ENCODE measurements around the gene NOL8.

Gene NOL8

GRCh38 chr9:92270511-92270910 lies 54.6 kb downstream of the NOL8 start:
- CTCF ChIA-PET = no interaction called here
- TF ChIP-seq SP1 (IDR thresholded peaks at IDR 0.05) = no peak
- TF ChIP-seq FOXM1 (IDR thresholded peaks at IDR 0.05; ENCODE audit: borderline replicate concordance) = no peak
- TF ChIP-seq L3MBTL2 (conservative IDR thresholded peaks at IDR 0.05) = no peak
- TF ChIP-seq HDGF (IDR thresholded peaks at IDR 0.05; ENCODE audit: borderline replicate concordance) = no peak
- no peak for TF ChIP-seq CTBP1 (IDR thresholded peaks at IDR 0.05; ENCODE audit: borderline replicate concordance)
- no peak for TF ChIP-seq NFRKB (IDR thresholded peaks at IDR 0.05)
- no peak for TF ChIP-seq SUZ12 (IDR thresholded peaks at IDR 0.05)
- no peak for TF ChIP-seq ARNT (IDR thresholded peaks at IDR 0.05)
- TF ChIP-seq TARDBP (IDR thresholded peaks at IDR 0.05) = no peak
- TF ChIP-seq BHLHE40 (IDR thresholded peaks at IDR 0.05; ENCODE audit: borderline replicate concordance) = no peak
- POLR2A ChIA-PET = no interaction called here
- no peak for DNase-seq (ENCODE audit: extremely low spot score)

- TF ChIP-seq FOXA1 (IDR thresholded peaks at IDR 0.05) (no peak), LEF1 (IDR thresholded peaks at IDR 0.05; ENCODE audit: borderline replicate concordance) (no peak), TARDBP (IDR thresholded peaks at IDR 0.05) (no peak), ZNF384 (IDR thresholded peaks at IDR 0.05) (no peak), SUZ12 (IDR thresholded peaks at IDR 0.05) (no peak), L3MBTL2 (conservative IDR thresholded peaks at IDR 0.05) (no peak), ELF4 (IDR thresholded peaks at IDR 0.05) (no peak), BHLHE40 (IDR thresholded peaks at IDR 0.05; ENCODE audit: borderline replicate concordance) (no peak), FOXK2 (IDR thresholded peaks at IDR 0.05) (no peak), NFRKB (IDR thresholded peaks at IDR 0.05) (no peak), ARNT (IDR thresholded peaks at IDR 0.05) (no peak), HDGF (IDR thresholded peaks at IDR 0.05; ENCODE audit: borderline replicate concordance) (no peak)
- TF ChIP-seq, protein P1, sequence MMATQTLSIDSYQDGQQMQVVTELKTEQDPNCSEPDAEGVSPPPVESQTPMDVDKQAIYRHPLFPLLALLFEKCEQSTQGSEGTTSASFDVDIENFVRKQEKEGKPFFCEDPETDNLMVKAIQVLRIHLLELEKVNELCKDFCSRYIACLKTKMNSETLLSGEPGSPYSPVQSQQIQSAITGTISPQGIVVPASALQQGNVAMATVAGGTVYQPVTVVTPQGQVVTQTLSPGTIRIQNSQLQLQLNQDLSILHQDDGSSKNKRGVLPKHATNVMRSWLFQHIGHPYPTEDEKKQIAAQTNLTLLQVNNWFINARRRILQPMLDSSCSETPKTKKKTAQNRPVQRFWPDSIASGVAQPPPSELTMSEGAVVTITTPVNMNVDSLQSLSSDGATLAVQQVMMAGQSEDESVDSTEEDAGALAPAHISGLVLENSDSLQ (IDR thresholded peaks at IDR 0.05) = no peak
- POLR2A ChIA-PET = no interaction called here
- CTCF ChIA-PET = no interaction called here
- no peak for DNase-seq (ENCODE audit: extremely low spot score)
These were observed 58.7 kb downstream of the NOL8 start for GRCh38 chr9:92266486-92266885.

DNA sequence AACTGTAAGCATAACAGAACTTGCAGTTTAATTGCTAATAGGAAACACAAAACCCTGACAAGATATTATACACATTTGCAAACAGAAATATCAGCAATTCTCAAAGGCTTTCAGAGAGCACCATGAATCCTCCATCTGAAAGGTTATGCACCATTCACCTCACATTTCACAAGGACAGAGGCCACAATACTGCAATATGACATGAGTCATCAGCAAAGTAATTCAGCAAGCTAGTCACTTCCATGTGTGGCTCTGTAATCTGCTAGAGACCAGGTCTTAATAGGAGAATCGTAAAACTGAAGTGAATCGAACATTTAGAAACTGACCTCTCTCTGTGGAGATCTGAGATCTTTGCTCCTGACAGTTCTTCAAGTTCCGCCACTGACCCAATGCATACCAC lies 60.0 kb downstream of the NOL8 start:
- no peak for DNase-seq (ENCODE audit: extremely low spot score)
- CTCF ChIA-PET = no interaction called here
- TF ChIP-seq SP1 (IDR thresholded peaks at IDR 0.05) (no peak), NFRKB (IDR thresholded peaks at IDR 0.05) (no peak)
- POLR2A ChIA-PET = no interaction called here

DNA sequence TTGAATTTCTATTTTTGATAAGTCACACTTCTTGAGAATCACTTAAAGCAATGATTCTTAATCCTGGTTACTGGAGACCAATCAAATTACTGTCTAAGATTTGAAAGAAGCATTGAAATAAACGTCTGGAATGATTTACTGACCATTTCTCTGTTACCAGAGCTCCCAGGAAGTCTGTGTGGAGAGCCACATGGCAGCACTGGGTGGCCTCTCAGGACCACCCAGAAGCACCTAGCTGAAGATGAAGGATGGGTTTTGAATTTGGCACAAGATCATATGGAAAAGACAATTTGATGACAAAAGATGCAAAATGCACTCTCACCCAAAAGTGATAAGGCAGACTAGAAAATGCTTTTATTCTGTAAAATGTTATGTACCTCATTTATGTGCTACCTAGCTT lies 62.0 kb downstream of the NOL8 start:
- POLR2A ChIA-PET = no interaction called here
- CTCF ChIA-PET = no interaction called here

GRCh38 chr9:92257327-92257726 lies 67.8 kb downstream of the NOL8 start:
- DNase-seq (ENCODE audit: extremely low spot score) = no peak
- CTCF ChIA-PET = no interaction called here
- POLR2A ChIA-PET = no interaction called here
- TF ChIP-seq, protein P1 (IDR thresholded peaks at IDR 0.05) = no peak
- TF ChIP-seq SUZ12 (IDR thresholded peaks at IDR 0.05) = no peak
- no peak for TF ChIP-seq L3MBTL2 (conservative IDR thresholded peaks at IDR 0.05)
- TF ChIP-seq LEF1 (IDR thresholded peaks at IDR 0.05; ENCODE audit: borderline replicate concordance) = no peak
- TF ChIP-seq NFRKB (IDR thresholded peaks at IDR 0.05) = no peak
- no peak for TF ChIP-seq ELF4 (IDR thresholded peaks at IDR 0.05)
- no peak for TF ChIP-seq CTBP1 (IDR thresholded peaks at IDR 0.05; ENCODE audit: borderline replicate concordance)
- TF ChIP-seq TARDBP (IDR thresholded peaks at IDR 0.05) = no peak

More for the DNA sequence above, 62.0 kb downstream of the NOL8 start:
- TF ChIP-seq HDGF (IDR thresholded peaks at IDR 0.05; ENCODE audit: borderline replicate concordance) (no peak), CTBP1 (IDR thresholded peaks at IDR 0.05; ENCODE audit: borderline replicate concordance) (no peak), FOXM1 (IDR thresholded peaks at IDR 0.05; ENCODE audit: borderline replicate concordance) (no peak), ARNT (IDR thresholded peaks at IDR 0.05) (no peak), L3MBTL2 (conservative IDR thresholded peaks at IDR 0.05) (no peak), FOXK2 (IDR thresholded peaks at IDR 0.05) (no peak), TARDBP (IDR thresholded peaks at IDR 0.05) (no peak), SUZ12 (IDR thresholded peaks at IDR 0.05) (no peak), ELF4 (IDR thresholded peaks at IDR 0.05) (no peak), FOXA1 (IDR thresholded peaks at IDR 0.05) (no peak), NFRKB (IDR thresholded peaks at IDR 0.05) (no peak), LEF1 (IDR thresholded peaks at IDR 0.05; ENCODE audit: borderline replicate concordance) (no peak), BHLHE40 (IDR thresholded peaks at IDR 0.05; ENCODE audit: borderline replicate concordance) (no peak)
- TF ChIP-seq, protein P1 (IDR thresholded peaks at IDR 0.05) = no peak
- DNase-seq (ENCODE audit: extremely low spot score) = no peak

- no peak for DNase-seq (ENCODE audit: extremely low spot score)
- CTCF ChIA-PET = no interaction called here
- TF ChIP-seq LEF1 (IDR thresholded peaks at IDR 0.05; ENCODE audit: borderline replicate concordance) = no peak
- no peak for TF ChIP-seq SP1 (IDR thresholded peaks at IDR 0.05)
- TF ChIP-seq BHLHE40 (IDR thresholded peaks at IDR 0.05; ENCODE audit: borderline replicate concordance) = no peak
- no peak for TF ChIP-seq ARNT (IDR thresholded peaks at IDR 0.05)
- TF ChIP-seq TARDBP (IDR thresholded peaks at IDR 0.05) = no peak
- TF ChIP-seq, protein P1 (IDR thresholded peaks at IDR 0.05) = no peak
- TF ChIP-seq ZNF384 (IDR thresholded peaks at IDR 0.05) = no peak
- no peak for TF ChIP-seq FOXK2 (IDR thresholded peaks at IDR 0.05)
- no peak for TF ChIP-seq FOXM1 (IDR thresholded peaks at IDR 0.05; ENCODE audit: borderline replicate concordance)
- no peak for TF ChIP-seq SUZ12 (IDR thresholded peaks at IDR 0.05)
- TF ChIP-seq FOXA1 (IDR thresholded peaks at IDR 0.05) = no peak
- no peak for TF ChIP-seq NFRKB (IDR thresholded peaks at IDR 0.05)
- no peak for TF ChIP-seq L3MBTL2 (conservative IDR thresholded peaks at IDR 0.05)
- TF ChIP-seq CTBP1 (IDR thresholded peaks at IDR 0.05; ENCODE audit: borderline replicate concordance) = no peak
- TF ChIP-seq ELF4 (IDR thresholded peaks at IDR 0.05) = no peak
- POLR2A ChIA-PET = no interaction called here
These were observed 70.5 kb downstream of the NOL8 start for GRCh38 chr9:92254381-92255337.
